Body of pancreas (tissue), 4 donors: Measurements from ENCODE around the gene NECTIN1. TPM values are rescaled to one million over a fixed set of nuclear protein-coding genes. Genes with fewer than 3 reads are reported as not detected.

Experiments
- ATAC-seq: fragments of 150-250 bp; one replicate; pipeline ENCODE4 v1.9.1; 2016
- DNase-seq, 4 donors: peaks; one replicate each; pipeline ENCODE4 v3.0.0-alpha.2; 2019
- H3K27ac ChIP-seq, 4 donors: fragments of 200-600 bp; sonication (generic); 1 replicate in 3 of 4; 2 replicates in 1 of 4; pipeline versions ENCODE4 v1.5.1 to v1.6.1; 2016 to 2019; ENCODE audit warnings: mild to moderate bottlenecking in 1 of 4, mixed read lengths in 1 of 4, moderate library complexity in 1 of 4
- H3K27me3 ChIP-seq, 2 donors: fragments of 200-600 bp; sonication (generic); one replicate each; pipeline ENCODE4 v1.6.0; 2016; ENCODE audit warnings: mild to moderate bottlenecking in 1 of 2
- H3K36me3 ChIP-seq, 2 donors: fragments of 200-600 bp; sonication (generic); replicated peaks in 1 of 2; 2 replicates each; pipeline ENCODE4 v1.5.1; 2016; ENCODE audit warnings: low read depth in 2 of 2; ENCODE audit not compliant: insufficient read depth in 1 of 2
- H3K4me1 ChIP-seq: fragments of 200-600 bp; sonication (generic); one replicate; pipeline ENCODE4 v1.6.0; 2016
- H3K4me3 ChIP-seq, 2 donors: fragments of 200-600 bp; sonication (generic); 1 replicate in 1 of 2; 2 replicates in 1 of 2; pipeline ENCODE4 v1.5.1; 2016 to 2019
- H3K9me3 ChIP-seq, 3 donors: fragments of 200-600 bp; sonication (generic); 1 replicate in 2 of 3; 2 replicates in 1 of 3; pipeline ENCODE4 v1.5.1; 2016
- CTCF ChIP-seq, 7 experiments: fragments of 450-650 bp in 4 of 7; fragments of 200-600 bp in 3 of 7; sonication (generic) in 3 of 7; IDR thresholded peaks; one replicate each; pipeline ENCODE4 v1.5.1; 2016 to 2019; ENCODE audit warnings: antibody characterized with exemption in 7 of 7
- POLR2A ChIP-seq, 3 donors: fragments of 450-650 bp; IDR thresholded peaks; one replicate each; pipeline ENCODE4 v1.6.1; 2016; ENCODE audit warnings: antibody characterized with exemption in 3 of 3, mild to moderate bottlenecking in 2 of 3
- WGBS, 2 donors: methylation state at CpG; one replicate each; pipeline ENCODE4 v1.1.5; 2017; 5-methylcytosine and 5-hydroxymethylcytosine counted together
- intact Hi-C: fragments of 100-400 bp; cut with DNase I; formaldehyde crosslinking; loops from one replicate; pipeline ENCODE4 v1.15.1; 2023
- total RNA-seq, 2 donors: library from RNA; depleted of rRNA; stranded (reverse); fragments of >200 nt; gene quantifications; one replicate each; pipeline ENCODE4 v1.1.0, GENCODE V29; 2016

NECTIN1 gene
- total RNA-seq, 2 donors from 2014 or later, result 7.3 to 31.6 TPM

- H3K36me3 ChIP-seq, result no peaks in the 10 kb centered on the region
- 80 to 81% methylated on average over 9 of the region's 9 CpGs for WGBS, 2 donors
- no peak overlapping the region for H3K27ac ChIP-seq
- TF ChIP-seq CTCF (IDR thresholded peaks at IDR 0.05), result no peak
- no peak for TF ChIP-seq POLR2A (IDR thresholded peaks at IDR 0.05)
- H3K4me1 ChIP-seq, result peaks cover 26% of the 10 kb centered on the region
- no peaks in the 10 kb centered on the region for H3K9me3 ChIP-seq
- DNase-seq, result no peak
- H3K27me3 ChIP-seq, result no peaks in the 10 kb centered on the region
- intact Hi-C loops, result no loop called here
- no peak overlapping the region for H3K4me3 ChIP-seq
- no peak for ATAC-seq
Observed at GRCh38 chr11:119755356-119756071, 26.5 kb upstream of the NECTIN1 start.

- peaks cover 26% of the 10 kb centered on the region for H3K4me1 ChIP-seq
- no peaks in the 10 kb centered on the region for H3K36me3 ChIP-seq
- intact Hi-C loops, result no loop called here
- WGBS, 2 donors, result 89% methylated on average over 18 of the region's 18 CpGs
- no peaks in the 10 kb centered on the region for H3K27me3 ChIP-seq
- H3K9me3 ChIP-seq, result no peaks in the 10 kb centered on the region
- TF ChIP-seq CTCF (IDR thresholded peaks at IDR 0.05) (no peak), POLR2A (IDR thresholded peaks at IDR 0.05) (no peak)
- H3K27ac ChIP-seq, result peak overlapping the region in 1 of 4 donors; percentile 23
- DNase-seq, result no peak
- no peak for ATAC-seq
- H3K4me3 ChIP-seq, result no peak overlapping the region
Observed at GRCh38 chr11:119754656-119755355, 25.8 kb upstream of the NECTIN1 start.

DNA sequence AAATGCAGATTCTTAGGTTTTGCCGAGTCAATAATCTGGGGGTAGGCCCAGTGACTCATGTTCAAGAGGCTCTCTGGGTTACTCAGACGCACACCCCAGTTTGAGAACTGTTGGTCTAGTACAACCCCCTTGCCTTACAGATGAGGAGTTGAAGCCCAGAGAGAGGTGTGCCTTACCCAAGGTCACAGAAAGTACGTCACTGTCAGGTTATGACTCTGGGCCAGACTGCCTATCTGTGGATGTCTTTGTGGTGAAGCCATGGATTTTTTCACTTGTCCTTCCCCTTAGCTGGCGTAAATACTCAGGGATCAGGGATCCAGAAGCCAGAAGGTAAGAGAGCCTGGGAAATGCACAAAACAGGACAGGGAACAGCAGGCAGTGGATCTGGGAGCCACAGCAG is 25.2 kb upstream of the NECTIN1 start:
- WGBS, 2 donors, result 52 to 70% methylated on average over 3 to 4 of the region's 4 CpGs
- DNase-seq, result peak in 1 of 4 donors; percentile 55
- H3K27me3 ChIP-seq, result no peaks in the 10 kb centered on the region

DNA sequence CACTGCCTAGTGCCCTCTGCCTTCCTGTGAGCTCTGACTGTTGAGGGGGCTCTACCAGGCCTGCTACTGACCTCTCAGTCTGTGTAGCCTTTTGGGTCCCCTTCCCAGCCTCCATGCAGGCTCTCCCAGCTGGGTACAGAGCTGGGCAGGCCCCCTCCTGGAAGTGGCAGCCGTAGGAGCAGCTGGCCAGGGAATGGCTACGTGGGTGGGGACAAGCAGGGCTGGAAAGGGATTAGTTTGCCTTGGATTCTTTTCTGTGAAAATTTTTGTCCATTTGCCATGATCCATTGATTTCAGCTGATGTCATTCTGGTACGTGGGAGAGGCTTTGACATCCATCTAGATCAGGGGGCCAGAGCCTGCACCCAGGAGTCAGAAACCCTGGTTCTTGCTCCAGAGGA is 23.9 kb upstream of the NECTIN1 start:
- no peaks in the 10 kb centered on the region for H3K27me3 ChIP-seq
- H3K27ac ChIP-seq, result no peak overlapping the region
- H3K4me3 ChIP-seq, result no peak overlapping the region
- H3K9me3 ChIP-seq, result no peaks in the 10 kb centered on the region
- peaks cover 26% of the 10 kb centered on the region for H3K4me1 ChIP-seq
- no peaks in the 10 kb centered on the region for H3K36me3 ChIP-seq
- TF ChIP-seq CTCF (IDR thresholded peaks at IDR 0.05) (no peak), POLR2A (IDR thresholded peaks at IDR 0.05) (no peak)
- intact Hi-C loops, result no loop called here
- WGBS, 2 donors, result 48 to 53% methylated on average over 3 of the region's 3 CpGs
- DNase-seq, result no peak
- ATAC-seq, result no peak

More for the DNA sequence above, 25.2 kb upstream of the NECTIN1 start:
- Histone ChIP-seq H3K36me3 (no peaks in the 10 kb centered on the region), H3K27ac (peak overlapping the region in 1 of 4 donors; percentile 23), H3K4me1 (peaks cover 26% of the 10 kb centered on the region), H3K9me3 (no peaks in the 10 kb centered on the region), H3K4me3 (no peak overlapping the region)
- intact Hi-C loops, result no loop called here
- TF ChIP-seq POLR2A (IDR thresholded peaks at IDR 0.05), result no peak
- no peak for TF ChIP-seq CTCF (IDR thresholded peaks at IDR 0.05)
- peak; percentile 72 for ATAC-seq
